Gastroesophageal sphincter (tissue), 3 donors: ENCODE results near the gene TEDC1.

Experiments used
- CTCF ChIP-seq, 4 experiments: fragments of 200-600 bp in 2 of 4; fragments of 450-650 bp in 2 of 4; sonication (generic) in 1 of 4; IDR thresholded peaks; one replicate each; pipeline ENCODE4 v1.5.1; 2017 to 2019; ENCODE audit warnings: antibody characterized with exemption in 4 of 4, mild to moderate bottlenecking in 2 of 4, moderate library complexity in 2 of 4
- EP300 ChIP-seq: sonication (generic); formaldehyde crosslinking; IDR thresholded peaks from one replicate; pipeline ENCODE4 v1.6.1; 2017; ENCODE audit warnings: antibody characterized with exemption, mild to moderate bottlenecking
- POLR2A ChIP-seq, 2 donors: fragments of 450-650 bp; IDR thresholded peaks; one replicate each; pipeline ENCODE4 v1.6.1; 2017; ENCODE audit warnings: antibody characterized with exemption in 2 of 2, mild to moderate bottlenecking in 2 of 2, moderate library complexity in 1 of 2
- POLR2AphosphoS5 ChIP-seq: sonication (generic); formaldehyde crosslinking; IDR thresholded peaks from one replicate; pipeline ENCODE4 v1.6.1; 2017; ENCODE audit warnings: antibody characterized with exemption

GRCh38 chr14:105496831-105497591, 6.0 kb downstream of the TEDC1 start:
- TF ChIP-seq POLR2AphosphoS5 (no peak), CTCF (IDR thresholded peaks at IDR 0.05) (no peak), POLR2A (IDR thresholded peaks at IDR 0.05) (no peak), EP300 (no peak)
